ENCODE results near the gene MROH2A.
"Not testable (repeated sequence)": the region's sequence is repeated elsewhere in the genome, so short reads cannot be mapped to it uniquely, and the experiment has no call there.

MROH2A gene

GRCh38 chr2:233778030-233778429, at the start of gene MROH2A:
TSS of gene MROH2A (plus strand) at chr2:233778330. CDS start at chr2:233779359, 1,029 bp downstream.
- DNase-seq = no peak

GRCh38 chr2:233728723-233729301, 49.3 kb upstream of the MROH2A start, which contains the start of gene UGT1A3:
TSS of gene UGT1A3 (plus strand) at chr2:233729042. CDS start at chr2:233729127, 85 bp downstream.
- no peak for DNase-seq

GRCh38 chr2:233736868-233737653, 41.1 kb upstream of the MROH2A start:
- not testable (repeated sequence) for DNase-seq

GRCh38 chr2:233740870-233741269, 37.3 kb upstream of the MROH2A start:
- DNase-seq = no peak

- DNase-seq = no peak
These were observed 34.5 kb upstream of the MROH2A start for GRCh38 chr2:233743464-233744259.

- no peak for DNase-seq
These were observed 32.9 kb upstream of the MROH2A start for GRCh38 chr2:233745073-233745755.

GRCh38 chr2:233745838-233746237, 32.3 kb upstream of the MROH2A start:
- DNase-seq = not testable (repeated sequence)

- no peak for DNase-seq
These were observed 31.5 kb upstream of the MROH2A start for GRCh38 chr2:233746475-233747282.

GRCh38 chr2:233747283-233747544, 30.9 kb upstream of the MROH2A start:
- DNase-seq = no peak

- not testable (repeated sequence) for DNase-seq
These were observed 27.4 kb upstream of the MROH2A start for GRCh38 chr2:233750689-233751088.

- DNase-seq = not testable (repeated sequence)
These were observed 26.7 kb upstream of the MROH2A start for GRCh38 chr2:233751212-233752009.

GRCh38 chr2:233754872-233755611, 23.1 kb upstream of the MROH2A start:
- no peak for DNase-seq

GRCh38 chr2:233756429-233757081, 21.6 kb upstream of the MROH2A start:
- DNase-seq = no peak

- no peak for DNase-seq
These were observed 20.0 kb upstream of the MROH2A start for GRCh38 chr2:233758141-233758540.

GRCh38 chr2:233758849-233759248, 19.3 kb upstream of the MROH2A start:
- DNase-seq = no peak

- DNase-seq = no peak
These were observed 18.1 kb upstream of the MROH2A start, which contains the start of gene UGT1A1 for GRCh38 chr2:233760043-233760442. TSS of gene UGT1A1 (plus strand) at chr2:233760270. CDS start at chr2:233760288, 18 bp downstream.

- DNase-seq = no peak
These were observed 16.9 kb upstream of the MROH2A start for GRCh38 chr2:233761040-233761769.

GRCh38 chr2:233764264-233764663, 13.9 kb upstream of the MROH2A start:
- no peak for DNase-seq

- DNase-seq = no peak
These were observed 13.4 kb upstream of the MROH2A start for GRCh38 chr2:233764761-233765160.
